Retinal pigment epithelial cell (primary cell): ENCODE measurements around the gene BCAS1.

Experiments
- DNase-seq: peaks from one replicate; pipeline ENCODE4 v3.0.0-alpha.2; 2010; ENCODE audit warnings: low read depth
- H3K4me3 ChIP-seq: 2 replicates; pipeline ENCODE4 v1.5.1; 2011; ENCODE audit warnings: mild to moderate bottlenecking, low read length, control low read depth, moderate library complexity
- TF ChIP-seq, protein P1 (sequence below): conservative IDR thresholded peaks from 2 replicates; pipeline ENCODE4 v1.5.1; 2011; ENCODE audit warnings: low read depth, low read length, control low read depth, inconsistent platforms

BCAS1 gene

DNA sequence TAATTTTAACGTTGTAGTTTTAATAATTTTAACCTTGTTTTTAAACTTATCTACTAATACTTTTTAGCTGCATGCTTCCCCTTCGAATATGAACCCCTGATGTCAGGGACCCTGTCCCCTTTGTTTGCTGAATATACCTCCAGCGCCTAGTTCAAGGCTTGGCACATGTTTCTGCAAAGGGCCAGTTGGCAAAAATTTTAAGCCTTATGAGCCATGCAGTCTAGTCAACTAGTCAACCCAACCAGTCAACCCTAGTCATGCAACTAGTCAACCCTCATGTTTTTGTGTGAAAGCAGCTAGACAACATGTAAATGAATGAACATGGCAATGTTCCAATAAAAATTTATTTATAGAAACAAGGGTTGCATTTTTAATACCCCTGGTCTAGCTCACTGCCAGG, 119.8 kb downstream of the BCAS1 start:
- H3K4me3 ChIP-seq, result no peak overlapping the region
- DNase-seq, result no peak
- TF ChIP-seq, protein P1, sequence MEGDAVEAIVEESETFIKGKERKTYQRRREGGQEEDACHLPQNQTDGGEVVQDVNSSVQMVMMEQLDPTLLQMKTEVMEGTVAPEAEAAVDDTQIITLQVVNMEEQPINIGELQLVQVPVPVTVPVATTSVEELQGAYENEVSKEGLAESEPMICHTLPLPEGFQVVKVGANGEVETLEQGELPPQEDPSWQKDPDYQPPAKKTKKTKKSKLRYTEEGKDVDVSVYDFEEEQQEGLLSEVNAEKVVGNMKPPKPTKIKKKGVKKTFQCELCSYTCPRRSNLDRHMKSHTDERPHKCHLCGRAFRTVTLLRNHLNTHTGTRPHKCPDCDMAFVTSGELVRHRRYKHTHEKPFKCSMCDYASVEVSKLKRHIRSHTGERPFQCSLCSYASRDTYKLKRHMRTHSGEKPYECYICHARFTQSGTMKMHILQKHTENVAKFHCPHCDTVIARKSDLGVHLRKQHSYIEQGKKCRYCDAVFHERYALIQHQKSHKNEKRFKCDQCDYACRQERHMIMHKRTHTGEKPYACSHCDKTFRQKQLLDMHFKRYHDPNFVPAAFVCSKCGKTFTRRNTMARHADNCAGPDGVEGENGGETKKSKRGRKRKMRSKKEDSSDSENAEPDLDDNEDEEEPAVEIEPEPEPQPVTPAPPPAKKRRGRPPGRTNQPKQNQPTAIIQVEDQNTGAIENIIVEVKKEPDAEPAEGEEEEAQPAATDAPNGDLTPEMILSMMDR, result no peak

- no peak overlapping the region for H3K4me3 ChIP-seq
- TF ChIP-seq, protein P1, result no peak
- DNase-seq, result no peak
These were observed 120.4 kb downstream of the BCAS1 start for GRCh38 chr20:53950031-53950430.

DNA sequence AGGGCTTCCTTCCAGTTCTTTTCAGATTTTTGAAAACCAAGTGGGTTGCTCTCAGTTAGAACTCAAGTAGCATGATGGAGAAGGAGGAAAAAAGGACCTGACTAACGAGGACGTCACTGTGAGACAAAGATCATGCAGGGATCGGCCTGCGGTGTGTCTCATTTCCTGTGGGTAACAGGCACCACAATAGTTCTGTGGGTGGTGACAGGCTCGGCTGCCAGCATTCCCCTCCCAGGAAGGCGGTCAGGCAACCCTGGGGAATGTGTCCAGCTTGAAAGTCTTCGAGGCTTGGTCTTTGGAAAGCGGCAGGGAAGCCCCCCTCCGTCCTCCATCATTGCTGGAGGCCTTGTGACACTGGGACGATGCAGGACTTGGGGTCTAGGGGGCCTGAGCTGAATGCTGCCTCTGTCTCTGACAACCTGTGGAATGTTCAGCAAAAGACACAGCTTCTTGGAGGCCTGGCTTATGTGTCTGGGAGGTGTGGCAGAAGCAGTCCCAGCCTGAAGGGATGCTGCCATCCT, 121.0 kb downstream of the BCAS1 start:
- TF ChIP-seq, protein P1, result no peak
- no peak overlapping the region for H3K4me3 ChIP-seq
- DNase-seq, result peak; percentile 55

DNA sequence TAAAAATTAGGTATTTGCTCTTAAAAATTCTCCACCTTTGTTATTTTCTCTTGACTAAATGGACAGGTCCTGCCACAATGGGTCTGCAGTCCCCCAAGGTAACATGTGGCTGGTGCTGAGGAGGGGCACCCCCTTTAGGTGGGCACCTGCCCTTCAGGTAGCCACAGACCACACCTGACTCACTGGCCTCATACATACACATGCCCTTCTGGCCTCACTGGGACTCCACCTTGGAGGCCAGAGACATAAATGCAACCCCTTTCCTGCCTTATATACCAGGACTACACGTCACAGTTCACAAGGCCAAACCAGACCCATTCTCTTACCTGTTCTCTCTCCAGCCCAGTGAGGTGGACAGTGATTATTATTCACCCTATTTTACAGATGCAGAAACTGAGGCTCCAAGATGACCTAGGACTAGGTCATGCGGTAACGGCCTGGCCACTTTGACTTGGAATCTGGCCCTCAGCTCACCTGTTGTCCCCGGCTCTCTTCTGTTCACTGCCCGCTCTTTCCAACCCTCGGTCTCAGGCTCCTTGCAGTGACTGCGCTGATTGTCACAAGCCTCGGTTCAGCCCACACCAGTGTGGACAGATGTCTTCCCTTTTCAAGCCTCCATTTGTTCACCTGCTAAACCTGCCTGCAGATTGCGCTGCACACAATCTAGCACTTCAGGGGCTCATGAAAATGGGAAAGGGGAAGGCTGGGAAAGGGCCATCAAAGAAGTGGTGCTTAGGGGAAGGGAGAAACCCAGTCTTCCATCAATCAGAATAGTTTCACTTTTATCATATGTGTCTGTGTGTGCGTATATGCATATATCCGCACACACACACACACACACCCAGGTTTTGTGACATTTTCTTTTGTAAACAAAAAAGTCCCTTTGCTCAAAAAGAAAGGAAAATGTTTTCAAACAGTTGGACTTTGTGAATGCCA, 121.7 kb downstream of the BCAS1 start:
- TF ChIP-seq, protein P1, result no peak
- no peak overlapping the region for H3K4me3 ChIP-seq
- no peak for DNase-seq

DNA sequence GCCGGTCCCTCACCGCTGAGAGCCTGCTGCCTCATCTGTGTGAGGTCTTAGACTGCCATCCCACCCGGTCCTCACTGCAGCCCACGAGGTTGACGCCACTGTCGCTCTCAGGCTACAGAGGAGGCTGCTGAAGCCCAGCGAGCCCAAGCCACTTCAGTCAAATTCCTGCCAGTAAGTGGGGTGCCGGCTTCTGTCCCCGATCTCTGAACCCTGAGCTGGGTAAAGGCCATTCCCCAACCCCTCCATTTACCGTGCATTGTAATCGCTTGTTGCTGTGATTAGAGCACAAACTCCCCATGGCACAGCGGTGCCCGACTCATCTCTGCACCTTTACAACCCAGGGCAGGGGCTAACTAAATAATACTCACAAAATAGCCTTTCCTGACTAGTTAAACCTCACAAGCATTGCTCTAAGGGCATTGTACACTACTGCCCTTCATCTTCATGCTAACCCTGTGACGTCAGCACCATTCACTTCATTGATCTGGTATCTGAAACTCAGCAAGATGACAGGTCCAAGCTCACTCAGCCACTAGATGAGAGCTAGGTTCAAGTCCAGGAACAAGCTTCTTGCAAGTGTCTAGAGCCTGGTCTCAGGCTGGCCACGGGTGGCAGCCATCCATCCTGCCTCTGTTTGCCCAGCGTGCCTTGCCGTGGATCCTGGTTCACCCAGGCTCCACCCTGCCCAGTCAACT, 122.7 kb downstream of the BCAS1 start:
- TF ChIP-seq, protein P1, result no peak
- DNase-seq, result no peak
- no peak overlapping the region for H3K4me3 ChIP-seq

GRCh38 chr20:53946106-53946505, 124.3 kb downstream of the BCAS1 start:
- H3K4me3 ChIP-seq, result no peak overlapping the region
- DNase-seq, result no peak
- TF ChIP-seq, protein P1, result no peak
